Measurements from ENCODE around the gene UNC13D.

Gene UNC13D

DNA sequence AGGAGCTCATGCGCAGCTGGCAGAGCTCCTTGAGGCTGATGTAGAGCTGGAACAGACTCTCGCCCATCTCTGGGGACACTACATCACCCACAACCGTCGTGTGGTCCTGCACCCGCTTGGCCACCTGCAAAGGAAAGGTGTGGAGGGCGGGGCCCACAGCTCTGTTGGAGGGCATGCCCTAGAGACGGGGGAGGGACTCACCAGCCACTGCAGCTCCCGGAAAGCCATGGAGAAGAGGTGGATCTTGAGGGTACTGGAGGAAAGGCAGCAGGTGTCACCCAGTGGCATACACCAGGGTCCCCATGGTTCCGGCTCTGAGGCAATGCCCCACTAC lies 8.6 kb downstream of the UNC13D start:
- Histone ChIP-seq H3K9me3 (no peaks in the 10 kb centered on the region), H3K36me3 (no peaks in the 10 kb centered on the region), H3K4me1 (peaks cover 12% of the 10 kb centered on the region), H3K4me3 (ENCODE audit: low read depth, low read length) (peak overlapping the region; percentile 26; the same call in 1 of the 2 replicates), H3K27me3 (no peaks in the 10 kb centered on the region)
- no peak for DNase-seq
- TF ChIP-seq, protein P1, sequence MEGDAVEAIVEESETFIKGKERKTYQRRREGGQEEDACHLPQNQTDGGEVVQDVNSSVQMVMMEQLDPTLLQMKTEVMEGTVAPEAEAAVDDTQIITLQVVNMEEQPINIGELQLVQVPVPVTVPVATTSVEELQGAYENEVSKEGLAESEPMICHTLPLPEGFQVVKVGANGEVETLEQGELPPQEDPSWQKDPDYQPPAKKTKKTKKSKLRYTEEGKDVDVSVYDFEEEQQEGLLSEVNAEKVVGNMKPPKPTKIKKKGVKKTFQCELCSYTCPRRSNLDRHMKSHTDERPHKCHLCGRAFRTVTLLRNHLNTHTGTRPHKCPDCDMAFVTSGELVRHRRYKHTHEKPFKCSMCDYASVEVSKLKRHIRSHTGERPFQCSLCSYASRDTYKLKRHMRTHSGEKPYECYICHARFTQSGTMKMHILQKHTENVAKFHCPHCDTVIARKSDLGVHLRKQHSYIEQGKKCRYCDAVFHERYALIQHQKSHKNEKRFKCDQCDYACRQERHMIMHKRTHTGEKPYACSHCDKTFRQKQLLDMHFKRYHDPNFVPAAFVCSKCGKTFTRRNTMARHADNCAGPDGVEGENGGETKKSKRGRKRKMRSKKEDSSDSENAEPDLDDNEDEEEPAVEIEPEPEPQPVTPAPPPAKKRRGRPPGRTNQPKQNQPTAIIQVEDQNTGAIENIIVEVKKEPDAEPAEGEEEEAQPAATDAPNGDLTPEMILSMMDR (IDR thresholded peaks at IDR 0.05; ENCODE audit: low read depth, low read length), result no peak

DNA sequence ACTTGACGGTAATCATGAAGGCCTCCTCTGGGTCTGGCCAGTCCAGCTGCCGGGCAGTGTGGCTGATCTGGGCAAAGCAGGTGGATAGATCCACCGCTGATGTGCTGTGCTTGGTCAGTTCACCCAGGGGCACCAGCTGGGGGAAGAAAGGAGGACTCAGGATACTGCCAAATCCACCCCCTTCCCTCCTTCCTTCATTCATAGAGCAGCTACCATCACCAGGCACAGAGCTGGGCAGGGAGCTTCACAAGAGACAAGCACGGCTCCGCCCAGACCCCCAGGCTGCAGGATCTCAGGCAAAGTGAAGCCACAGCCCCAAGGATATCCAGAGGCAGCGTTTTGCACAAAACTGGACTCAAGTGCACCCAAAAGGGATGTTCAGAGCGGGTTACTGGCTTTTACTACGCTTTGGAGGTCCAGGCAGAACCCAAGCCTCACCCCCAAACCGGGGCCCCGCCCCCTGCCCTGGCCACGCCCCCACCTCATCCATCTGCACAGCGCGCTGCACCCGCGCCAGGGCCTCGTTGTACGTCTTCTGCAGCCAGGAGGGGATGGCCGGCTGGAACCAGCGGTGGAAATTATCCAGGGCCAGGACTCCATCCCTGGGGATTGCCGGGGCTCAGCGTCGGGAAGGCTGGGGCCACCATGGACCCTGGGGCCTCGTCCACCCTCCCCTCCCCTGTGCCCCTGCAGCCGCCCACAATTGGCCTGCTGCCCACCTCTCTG lies 9.1 kb downstream of the UNC13D start:
- no peaks in the 10 kb centered on the region for H3K36me3 ChIP-seq
- H3K4me3 ChIP-seq (ENCODE audit: low read depth, low read length), result peak overlapping the region; percentile 36
- DNase-seq, result peak; percentile 87
- H3K4me1 ChIP-seq, result peaks cover 12% of the 10 kb centered on the region
- no peaks in the 10 kb centered on the region for H3K9me3 ChIP-seq
- TF ChIP-seq, protein P1 (IDR thresholded peaks at IDR 0.05; ENCODE audit: low read depth, low read length), result no peak
- H3K27me3 ChIP-seq, result no peaks in the 10 kb centered on the region

DNA sequence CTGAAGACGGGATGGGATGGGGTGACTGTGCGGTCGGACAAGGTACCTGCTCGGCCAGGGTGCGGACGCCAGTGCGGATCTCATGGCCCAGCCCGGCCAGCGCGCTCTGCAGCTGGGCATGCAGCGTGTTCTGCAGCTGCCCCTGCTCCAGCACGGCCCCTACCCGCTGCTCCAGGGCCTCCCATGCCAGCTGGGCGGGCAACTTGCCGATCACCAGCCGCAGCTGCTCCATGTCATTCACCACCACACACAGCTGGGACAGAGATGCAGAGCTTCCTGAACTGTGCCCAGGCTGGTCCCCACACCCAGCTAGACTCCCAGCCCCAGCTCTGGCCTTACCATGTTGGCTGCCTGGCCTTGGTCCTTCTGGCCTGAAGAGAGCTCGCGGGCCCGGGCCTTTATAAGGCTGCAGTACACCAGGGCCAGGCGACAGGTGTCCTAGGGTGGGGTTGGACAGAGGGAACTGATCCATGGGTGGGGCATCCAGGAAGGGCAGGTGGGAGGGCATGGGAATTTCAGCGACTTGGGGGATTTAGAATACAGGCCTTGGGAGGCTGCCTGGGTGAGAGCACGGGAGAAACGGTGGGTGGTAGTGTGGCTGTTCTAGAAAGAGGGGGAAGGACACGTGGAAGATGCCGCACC lies 9.8 kb downstream of the UNC13D start:
- no peaks in the 10 kb centered on the region for H3K9me3 ChIP-seq
- H3K27me3 ChIP-seq, result no peaks in the 10 kb centered on the region
- no peak overlapping the region for H3K4me3 ChIP-seq (ENCODE audit: low read depth, low read length)
- H3K4me1 ChIP-seq, result peaks cover 12% of the 10 kb centered on the region
- DNase-seq, result no peak
- TF ChIP-seq, protein P1 (IDR thresholded peaks at IDR 0.05; ENCODE audit: low read depth, low read length), result no peak
- no peaks in the 10 kb centered on the region for H3K36me3 ChIP-seq

DNA sequence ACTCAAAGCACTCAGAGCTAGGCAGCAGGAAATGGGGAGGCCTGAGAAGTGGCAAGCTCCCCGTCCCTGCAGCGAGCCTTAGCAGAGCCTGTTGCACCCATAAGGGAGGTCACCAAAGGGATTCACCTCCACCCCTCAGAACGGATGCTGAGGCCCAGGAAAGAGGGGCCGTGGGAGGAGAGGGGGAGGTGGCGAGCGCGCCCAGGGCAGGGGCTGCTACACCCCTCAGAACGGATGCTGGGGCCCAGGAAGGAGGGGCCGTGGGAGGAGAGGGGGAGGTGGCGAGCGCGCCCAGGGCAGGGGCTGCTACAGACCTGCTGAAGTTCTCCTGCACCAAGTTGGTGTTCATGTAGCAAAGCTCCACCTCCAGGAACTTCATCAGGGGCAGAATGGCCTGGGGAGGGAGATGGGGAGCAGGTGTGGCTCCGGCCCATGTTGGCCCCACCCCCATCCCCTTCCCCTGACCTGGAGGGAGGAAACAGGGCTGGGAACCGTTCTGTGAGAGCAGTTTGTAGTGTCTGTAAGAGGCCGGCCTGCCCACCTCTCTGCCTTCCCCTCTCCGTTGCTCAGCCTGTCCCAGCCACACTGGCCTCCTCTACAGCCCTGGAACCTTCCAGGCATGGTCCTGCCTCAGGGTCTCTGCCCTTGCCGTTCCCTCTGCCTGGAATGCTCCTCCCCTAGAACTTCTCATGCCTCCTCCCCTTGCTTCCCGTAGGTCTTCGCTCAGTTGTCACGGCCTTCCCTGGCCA lies 11.4 kb downstream of the UNC13D start:
- TF ChIP-seq, protein P1 (IDR thresholded peaks at IDR 0.05; ENCODE audit: low read depth, low read length), result no peak
- no peaks in the 10 kb centered on the region for H3K27me3 ChIP-seq
- H3K4me1 ChIP-seq, result peaks cover 22% of the 10 kb centered on the region
- no peak overlapping the region for H3K4me3 ChIP-seq (ENCODE audit: low read depth, low read length)
- no peaks in the 10 kb centered on the region for H3K9me3 ChIP-seq
- H3K36me3 ChIP-seq, result no peaks in the 10 kb centered on the region
- DNase-seq, result no peak

DNA sequence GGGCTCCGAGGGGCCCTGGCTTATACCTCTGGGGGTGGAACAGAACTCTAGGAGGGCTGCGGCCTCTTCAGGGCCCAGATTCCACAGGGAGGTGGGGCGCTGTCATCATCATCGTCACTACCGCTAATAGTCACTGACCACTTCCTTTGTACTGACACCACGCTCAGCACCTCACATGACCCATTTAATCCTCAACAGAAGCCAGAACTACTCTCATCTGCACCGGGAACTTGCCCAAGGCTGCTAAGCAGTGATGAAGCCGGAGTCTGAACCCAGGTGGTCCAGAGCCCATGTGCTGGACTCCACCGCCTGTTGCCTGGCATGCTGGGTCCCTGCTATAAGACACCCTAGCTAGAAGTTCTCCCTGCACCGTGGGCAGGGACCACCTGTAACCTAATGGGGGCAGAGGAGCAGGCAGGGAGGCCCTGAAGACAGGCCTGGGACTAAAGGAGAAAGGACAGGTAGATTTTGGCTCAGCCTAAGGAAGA lies 12.0 kb downstream of the UNC13D start:
- no peaks in the 10 kb centered on the region for H3K27me3 ChIP-seq
- H3K36me3 ChIP-seq, result no peaks in the 10 kb centered on the region
- H3K4me1 ChIP-seq, result peaks cover 26% of the 10 kb centered on the region
- H3K9me3 ChIP-seq, result no peaks in the 10 kb centered on the region
- no peak overlapping the region for H3K4me3 ChIP-seq (ENCODE audit: low read depth, low read length)
- TF ChIP-seq, protein P1 (IDR thresholded peaks at IDR 0.05; ENCODE audit: low read depth, low read length), result no peak
- DNase-seq, result no peak

All from BE2C (cell line).